GM18519 (cell line): ENCODE measurements around the gene MAP1LC3B.

Experiments used
- ATAC-seq: cut with Tn5 transposase; IDR thresholded peaks from one replicate; pipeline ENCODE4 v1.9.1; 2021; ENCODE audit warnings: mild to moderate bottlenecking, moderate library complexity; ENCODE audit not compliant: unreplicated experiment, low FRiP score

MAP1LC3B gene

DNA sequence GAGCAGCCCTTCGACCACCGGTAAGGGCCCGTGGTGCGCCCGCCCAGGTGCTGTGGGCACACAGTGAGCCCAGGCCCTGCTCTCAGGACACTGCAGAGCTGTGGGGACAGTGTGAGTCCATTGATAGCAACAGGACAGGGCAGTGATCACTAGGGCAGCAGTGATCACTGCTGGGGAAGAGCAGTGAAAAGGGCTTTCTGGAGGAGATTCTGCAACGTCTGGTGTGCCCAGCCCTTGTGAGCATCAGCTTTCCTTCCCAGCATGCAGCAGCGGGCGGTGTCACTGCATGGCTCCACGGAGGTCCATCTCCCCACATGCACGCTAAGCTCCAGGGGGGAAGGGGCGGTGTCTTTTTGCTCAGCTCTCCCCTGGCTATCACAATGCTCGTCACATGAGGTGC lies 32.1 kb downstream of the MAP1LC3B start:
- ATAC-seq: no peak

GRCh38 chr16:87425941-87426340 lies 33.8 kb downstream of the MAP1LC3B start:
- ATAC-seq: no peak

DNA sequence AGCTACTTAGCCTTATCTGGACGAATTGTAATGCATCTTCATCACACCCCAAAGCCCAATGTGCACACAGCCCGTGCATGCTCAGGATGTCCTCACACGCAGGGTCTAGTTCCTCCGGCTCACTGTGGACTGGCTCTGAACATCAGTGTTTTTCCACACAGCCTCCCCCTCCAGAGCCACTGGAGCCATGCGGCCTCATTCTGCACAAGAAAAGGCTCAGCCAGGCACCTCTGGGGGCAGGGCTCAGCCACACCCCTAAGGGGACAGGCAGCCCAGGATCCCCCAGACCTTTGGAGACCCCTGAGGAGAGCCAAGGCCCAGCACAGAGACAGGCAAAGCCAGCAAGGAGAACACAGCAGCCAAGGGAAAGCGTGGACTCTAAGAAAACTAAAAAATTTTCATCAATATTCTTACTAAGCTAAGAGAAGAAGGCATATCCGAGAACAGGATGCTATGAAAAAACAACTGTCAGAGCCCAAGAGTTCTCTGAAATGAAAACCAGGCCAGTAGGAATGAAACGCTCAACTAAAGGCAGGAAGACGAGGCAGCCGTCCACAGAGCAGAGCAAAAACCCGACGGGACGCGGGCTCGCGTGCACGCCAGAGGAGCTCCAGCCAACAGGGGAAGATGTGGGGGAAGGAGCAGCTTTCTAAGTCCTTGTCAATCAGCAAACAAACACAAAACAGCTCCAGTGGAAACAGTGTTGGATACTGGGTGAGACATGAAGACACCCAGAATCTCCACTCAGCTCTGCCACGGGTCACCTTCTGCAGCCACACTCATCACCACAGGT lies 34.5 kb downstream of the MAP1LC3B start:
- no peak for ATAC-seq

- ATAC-seq: no peak
Observed at GRCh38 chr16:87431926-87432325, 39.8 kb downstream of the MAP1LC3B start.

DNA sequence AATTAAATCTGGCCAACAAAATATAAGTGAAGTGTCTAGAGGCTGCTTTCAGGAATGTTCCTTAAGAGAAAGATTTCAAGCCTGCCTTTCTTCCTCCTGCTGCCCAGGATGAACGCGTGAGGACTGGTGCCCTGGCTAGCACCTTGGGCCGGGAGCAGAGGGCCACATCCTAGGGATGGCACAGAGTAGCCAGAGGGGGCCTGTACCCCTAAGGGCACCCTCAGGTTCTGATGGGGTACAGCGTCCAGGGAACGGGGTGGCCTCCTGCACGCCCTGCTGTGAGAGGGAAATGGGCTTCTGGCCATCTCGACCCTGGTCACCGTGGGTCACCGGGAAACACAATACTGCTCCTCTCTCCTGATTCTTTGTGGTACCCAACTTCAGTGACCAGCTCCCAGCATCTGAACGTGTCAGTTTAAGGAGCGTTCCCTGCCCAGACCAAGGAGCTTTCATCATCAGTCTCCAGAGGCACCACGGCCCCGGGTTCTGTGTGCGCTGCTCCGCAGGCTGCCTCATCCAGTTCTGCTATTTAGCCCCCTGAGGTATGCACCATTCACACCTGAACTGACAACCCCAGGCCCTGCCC lies 40.3 kb downstream of the MAP1LC3B start:
- no peak for ATAC-seq

DNA sequence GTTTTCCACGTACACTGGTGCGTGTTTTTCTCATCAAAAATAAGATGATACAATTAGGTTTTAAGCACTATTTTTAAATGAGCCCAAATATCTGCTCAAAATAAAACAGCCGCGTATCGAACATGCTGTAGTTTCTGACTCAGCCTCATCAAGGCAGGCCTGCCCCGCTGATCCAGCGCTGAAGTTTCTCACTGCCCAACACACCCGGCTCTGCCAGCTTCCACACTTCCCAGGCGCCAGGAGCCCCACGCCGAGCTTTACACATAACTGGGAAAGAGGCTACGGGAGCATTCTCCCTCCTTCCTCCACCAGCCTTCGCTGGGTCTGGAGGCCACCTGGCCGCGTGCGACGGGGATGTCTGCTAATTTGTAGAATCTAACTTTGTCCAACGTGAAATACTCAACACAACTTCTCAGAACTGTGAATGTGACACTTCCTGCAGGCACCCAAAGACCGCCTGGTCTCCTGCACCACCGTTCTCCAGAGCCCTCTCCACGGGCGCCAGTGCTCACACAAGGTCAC lies 42.1 kb downstream of the MAP1LC3B start:
- ATAC-seq: no peak

GRCh38 chr16:87435372-87436224 lies 43.5 kb downstream of the MAP1LC3B start:
- no peak for ATAC-seq

DNA sequence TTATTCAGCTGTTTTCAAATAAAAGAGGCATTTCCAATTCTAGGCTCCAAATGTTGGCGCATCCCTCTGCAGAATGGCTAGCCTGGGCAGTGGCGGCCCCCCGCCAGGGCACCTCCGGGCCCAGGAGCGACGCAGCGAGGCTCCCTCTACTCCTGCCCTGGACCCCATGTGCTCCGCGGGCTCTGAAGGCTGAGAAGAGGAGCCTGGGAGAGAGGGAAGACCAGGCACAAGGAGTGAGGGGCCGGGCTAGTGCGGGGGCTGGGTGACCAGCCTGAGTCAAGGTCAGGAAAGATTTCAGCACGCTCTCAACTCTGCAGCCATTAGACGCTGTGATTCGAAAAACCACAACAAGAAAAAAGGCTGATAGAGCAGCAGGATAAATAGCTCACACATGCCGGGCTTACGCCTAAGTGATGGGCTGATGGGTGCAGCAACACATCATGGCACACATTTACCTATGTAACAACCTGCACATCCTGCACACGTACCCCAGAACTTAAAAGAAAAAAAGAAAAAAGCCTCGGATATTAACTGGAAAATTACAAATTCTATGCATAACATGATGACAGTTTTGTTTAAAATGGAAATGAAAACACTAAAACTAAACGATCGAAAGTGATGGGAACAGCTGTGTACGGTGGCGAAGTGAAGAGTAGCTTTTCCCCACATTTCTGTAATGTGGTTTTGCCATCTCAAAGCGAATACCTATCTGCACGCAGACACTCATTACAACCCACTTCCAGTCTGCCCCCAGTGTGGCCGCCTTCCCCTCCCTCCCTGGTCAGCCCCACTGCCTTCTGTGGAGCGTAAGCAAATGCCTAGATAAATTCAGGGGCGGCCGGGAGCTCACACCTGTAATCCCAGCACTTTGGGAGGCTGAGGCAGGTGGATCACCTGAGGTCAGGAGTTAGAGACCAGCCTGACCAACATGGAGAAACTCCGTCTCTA lies 44.4 kb downstream of the MAP1LC3B start:
- no peak for ATAC-seq

DNA sequence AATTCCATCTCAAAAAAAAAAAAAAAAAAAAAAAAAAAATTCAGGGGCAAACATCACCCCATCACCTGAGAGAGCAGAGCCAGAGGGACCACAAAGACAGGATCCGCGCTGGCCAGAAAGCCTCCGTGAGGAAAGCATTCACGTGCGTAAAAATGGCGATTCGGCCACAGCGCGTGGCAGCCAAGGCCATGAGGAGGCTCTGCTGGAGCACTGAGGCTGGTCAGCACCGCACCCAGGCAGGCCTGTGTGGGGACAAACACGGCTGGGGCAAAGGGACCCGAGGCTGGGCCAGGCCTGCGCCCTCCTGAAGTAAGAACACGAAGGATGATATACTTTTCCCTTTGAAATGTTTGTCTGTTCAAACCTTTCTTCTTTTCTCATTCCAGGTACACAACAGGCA lies 45.2 kb downstream of the MAP1LC3B start:
- no peak for ATAC-seq

DNA sequence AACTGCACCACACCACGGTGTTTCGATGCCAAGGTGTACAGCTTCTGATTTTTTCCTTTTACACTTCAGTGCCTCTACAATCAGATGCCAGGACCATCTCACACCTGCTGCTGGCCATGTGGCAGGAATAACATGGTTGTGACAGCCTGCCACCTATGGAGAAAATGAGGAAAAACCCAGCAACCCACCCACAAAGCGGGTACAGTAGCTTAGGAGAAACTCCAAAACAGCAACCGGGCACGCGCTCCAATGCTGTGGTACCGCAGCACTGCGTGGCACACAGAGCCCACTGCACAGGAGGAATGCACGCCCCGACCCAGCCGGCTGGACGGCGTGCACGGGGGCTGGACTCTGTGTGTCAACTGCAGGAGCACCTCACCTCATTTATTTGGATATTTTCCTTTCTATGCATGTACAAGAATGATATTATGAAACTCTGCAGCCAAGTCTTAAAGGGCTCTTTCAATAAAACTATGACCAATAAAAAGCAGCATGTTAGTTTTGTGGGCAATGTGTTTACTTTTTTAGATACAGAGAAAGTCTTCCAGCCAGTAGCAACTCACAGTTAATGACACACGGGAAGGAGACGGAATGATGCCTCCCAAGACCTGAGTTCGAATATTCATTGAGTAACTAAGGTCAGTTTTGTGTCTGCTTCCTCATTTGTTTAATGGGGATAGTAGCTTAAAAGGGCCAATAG lies 45.9 kb downstream of the MAP1LC3B start:
- ATAC-seq: no peak

- no peak for ATAC-seq
Observed at GRCh38 chr16:87438611-87438985, 46.5 kb downstream of the MAP1LC3B start.

DNA sequence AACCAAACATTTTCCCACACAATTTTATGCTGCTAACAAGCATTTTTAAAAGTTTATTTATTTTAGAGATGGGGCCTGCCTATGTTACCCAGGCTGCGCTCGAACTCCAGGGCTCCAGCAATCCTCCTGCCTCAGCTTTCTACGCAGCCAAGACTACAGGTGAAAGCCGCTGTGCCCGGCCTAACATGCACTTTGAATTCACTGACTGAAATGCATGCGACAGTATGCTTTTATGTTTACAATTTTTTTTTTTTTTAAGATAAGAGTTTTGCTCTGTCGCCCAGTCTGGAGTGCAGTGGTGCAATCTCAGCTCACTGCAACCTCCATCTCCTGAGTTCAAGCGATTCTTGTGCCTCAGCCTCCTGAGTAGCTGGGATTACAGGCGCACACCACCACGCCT lies 47.8 kb downstream of the MAP1LC3B start:
- ATAC-seq: no peak

DNA sequence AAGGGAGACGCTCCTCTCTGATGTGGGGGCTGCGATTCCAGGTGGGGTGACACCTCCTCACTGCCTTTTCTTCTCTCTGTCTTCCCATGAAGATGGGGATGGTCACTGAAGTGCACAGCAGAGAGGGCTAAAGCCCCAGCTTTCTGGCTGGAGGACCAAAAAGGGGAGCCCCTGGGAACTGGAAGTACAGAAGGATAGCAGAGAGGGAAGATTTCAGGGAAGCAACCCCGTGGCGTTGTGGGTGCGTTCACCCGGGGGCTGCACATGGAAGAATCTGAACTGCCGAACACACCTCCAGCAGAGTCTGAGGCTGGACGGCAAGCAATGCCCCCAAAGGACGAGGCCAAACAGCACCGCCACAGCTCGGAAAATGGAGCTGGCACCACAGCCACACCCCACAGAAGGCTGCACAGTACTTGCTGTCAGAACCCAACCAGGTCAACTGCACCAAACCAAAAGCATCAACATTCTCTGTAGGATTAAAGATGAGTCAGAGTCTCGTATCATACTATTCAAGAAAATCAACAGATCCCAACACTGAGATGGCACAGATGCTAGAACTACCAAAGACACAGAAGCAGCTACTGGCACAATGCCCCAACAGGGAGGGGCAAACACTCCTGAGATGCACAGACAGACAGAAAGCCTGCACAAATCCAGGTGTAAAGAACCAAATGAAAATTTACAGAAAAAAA lies 49.9 kb downstream of the MAP1LC3B start:
- ATAC-seq: no peak

DNA sequence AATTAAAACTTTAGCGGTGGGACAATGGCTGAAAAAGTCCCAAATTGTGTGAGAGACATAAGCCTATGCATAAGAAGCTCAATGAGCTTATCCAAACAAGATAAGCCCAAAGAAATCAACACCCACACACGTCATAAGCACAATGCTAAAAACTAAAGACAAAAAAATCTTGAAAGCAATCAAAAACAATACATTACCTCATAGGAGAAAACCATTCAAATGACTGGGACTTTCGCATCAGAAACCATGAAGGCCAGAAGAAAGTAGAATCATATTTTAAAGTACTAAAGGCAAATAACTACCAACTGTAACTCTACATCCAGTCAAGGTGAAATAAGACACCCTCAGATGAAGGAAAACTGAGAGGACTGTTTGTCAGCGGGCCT lies 50.4 kb downstream of the MAP1LC3B start:
- no peak for ATAC-seq

DNA sequence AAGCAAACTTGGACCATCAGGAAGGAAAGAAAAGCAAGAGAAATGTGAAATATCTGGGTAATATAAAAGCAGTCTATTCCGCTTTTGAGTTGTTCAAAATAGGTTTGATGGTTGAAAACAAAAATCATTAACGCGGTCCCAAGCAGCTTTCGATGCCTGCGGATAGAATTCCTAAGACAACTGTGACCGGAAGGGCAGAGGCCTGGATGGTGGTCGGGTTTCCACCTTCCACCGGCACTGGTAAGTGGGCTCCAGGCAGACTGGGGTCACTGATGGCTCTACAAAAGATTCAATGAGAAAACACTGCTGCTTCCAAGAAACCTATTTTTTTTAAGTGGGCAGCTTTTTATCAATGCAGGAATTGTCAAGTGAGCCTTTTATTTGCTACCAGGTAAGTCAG lies 50.9 kb downstream of the MAP1LC3B start:
- no peak for ATAC-seq

GRCh38 chr16:87443964-87444363 lies 51.8 kb downstream of the MAP1LC3B start:
- no peak for ATAC-seq

DNA sequence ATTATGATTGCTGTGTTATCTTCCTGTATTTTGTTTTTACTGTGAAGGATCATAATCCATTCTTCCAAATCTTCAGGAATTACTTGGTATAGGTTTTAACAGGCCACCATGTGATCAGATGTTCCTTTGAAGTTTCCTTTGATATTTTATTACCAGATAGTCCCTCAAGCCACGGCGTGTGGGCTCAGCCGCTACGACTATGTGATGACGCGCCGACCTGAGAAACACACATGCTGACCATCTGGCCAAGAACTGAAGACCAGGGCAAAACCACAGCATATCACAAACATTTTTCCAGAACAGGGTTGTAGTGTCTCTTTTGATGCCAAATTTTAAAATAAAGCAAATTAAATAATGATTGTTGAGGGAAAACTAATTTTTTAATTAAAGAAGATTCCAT lies 53.4 kb downstream of the MAP1LC3B start:
- ATAC-seq: no peak

DNA sequence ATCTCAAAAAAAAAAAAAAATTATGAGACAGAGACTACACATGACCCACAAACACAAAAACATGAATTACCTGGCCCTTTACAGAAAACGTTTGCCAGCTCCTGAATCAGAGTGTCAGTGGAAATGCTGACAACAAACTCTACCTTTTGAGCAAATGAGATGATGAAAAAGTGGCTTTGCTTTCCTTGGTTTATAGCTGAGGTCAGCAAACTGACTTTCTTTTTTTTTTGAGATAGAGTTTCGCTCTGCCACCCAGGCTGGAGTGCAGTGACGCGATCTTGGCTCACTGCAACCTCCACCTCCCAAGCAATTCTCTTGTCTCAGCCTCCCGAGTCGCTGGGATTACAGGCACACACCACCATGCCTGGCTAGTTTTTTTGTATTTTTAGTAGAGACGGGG lies 54.3 kb downstream of the MAP1LC3B start:
- ATAC-seq: no peak

DNA sequence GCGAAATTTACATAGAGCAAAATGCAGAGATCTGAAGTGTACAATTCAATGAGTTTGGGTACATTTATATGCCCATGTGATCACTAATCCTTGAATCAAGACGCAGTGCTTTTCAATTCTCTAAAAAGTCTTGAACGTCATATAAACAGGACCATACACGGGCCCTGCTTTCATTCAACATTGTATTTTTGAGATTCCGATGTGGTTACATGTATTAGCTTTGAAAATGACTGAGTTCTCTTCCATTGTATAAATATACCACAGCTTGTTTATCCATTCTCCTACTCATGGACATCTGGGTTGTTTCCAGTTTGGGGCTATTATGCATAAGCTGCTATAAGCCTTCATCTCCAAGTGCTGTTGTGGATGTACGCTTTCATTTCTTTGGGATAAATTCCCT lies 55.2 kb downstream of the MAP1LC3B start:
- no peak for ATAC-seq
